Right atrium auricular region (tissue), 2 donors: ENCODE data around the gene ADAMTS2. TPM values are rescaled to one million over a fixed set of nuclear protein-coding genes. Genes with fewer than 3 reads are reported as not detected.
A peak's percentile ranks its signal among the peaks of the same experiment; 100 is the strongest.

Source experiments
- DNase-seq: peaks from one replicate; pipeline ENCODE4 v3.0.0-alpha.2; 2019; ENCODE audit warnings: low spot score
- H3K27ac ChIP-seq, 2 donors: fragments of 200-600 bp; sonication (generic); 1 replicate in 1 of 2; 2 replicates in 1 of 2; pipeline ENCODE4 v1.5.1; 2016 to 2019
- H3K27me3 ChIP-seq, 2 donors: fragments of 200-600 bp; sonication (generic); one replicate each; pipeline versions ENCODE4 v1.5.1 to v1.6.0; 2017 to 2019
- H3K36me3 ChIP-seq: fragments of 200-600 bp; sonication (generic); one replicate; pipeline ENCODE4 v1.5.1; 2016
- H3K4me1 ChIP-seq, 2 donors: fragments of 200-600 bp; sonication (generic); one replicate each; pipeline versions ENCODE4 v1.5.1 to v1.6.0; 2017 to 2019
- H3K4me3 ChIP-seq, 2 donors: fragments of 200-600 bp; sonication (generic); 1 replicate in 1 of 2; 2 replicates in 1 of 2; pipeline ENCODE4 v1.5.1; 2017 to 2019; ENCODE audit warnings: mild to moderate bottlenecking in 1 of 2, moderate library complexity in 1 of 2
- H3K9me3 ChIP-seq, 2 donors: fragments of 200-600 bp; sonication (generic); one replicate each; pipeline ENCODE4 v1.5.1; 2019
- total RNA-seq, 2 donors: library from RNA; depleted of rRNA; stranded (reverse); fragments of >200 nt; gene quantifications; one replicate each; pipeline ENCODE4 v1.1.0, GENCODE V29; 2016
- TF ChIP-seq, protein P1 (sequence below), 2 donors: fragments of 200-600 bp; sonication (generic); IDR thresholded peaks; one replicate each; pipeline ENCODE4 v1.5.1; 2019; ENCODE audit warnings: antibody characterized with exemption in 2 of 2

The ADAMTS2 gene
- 10 to 100 TPM; 13.6 to 13.7 TPM for total RNA-seq

DNA sequence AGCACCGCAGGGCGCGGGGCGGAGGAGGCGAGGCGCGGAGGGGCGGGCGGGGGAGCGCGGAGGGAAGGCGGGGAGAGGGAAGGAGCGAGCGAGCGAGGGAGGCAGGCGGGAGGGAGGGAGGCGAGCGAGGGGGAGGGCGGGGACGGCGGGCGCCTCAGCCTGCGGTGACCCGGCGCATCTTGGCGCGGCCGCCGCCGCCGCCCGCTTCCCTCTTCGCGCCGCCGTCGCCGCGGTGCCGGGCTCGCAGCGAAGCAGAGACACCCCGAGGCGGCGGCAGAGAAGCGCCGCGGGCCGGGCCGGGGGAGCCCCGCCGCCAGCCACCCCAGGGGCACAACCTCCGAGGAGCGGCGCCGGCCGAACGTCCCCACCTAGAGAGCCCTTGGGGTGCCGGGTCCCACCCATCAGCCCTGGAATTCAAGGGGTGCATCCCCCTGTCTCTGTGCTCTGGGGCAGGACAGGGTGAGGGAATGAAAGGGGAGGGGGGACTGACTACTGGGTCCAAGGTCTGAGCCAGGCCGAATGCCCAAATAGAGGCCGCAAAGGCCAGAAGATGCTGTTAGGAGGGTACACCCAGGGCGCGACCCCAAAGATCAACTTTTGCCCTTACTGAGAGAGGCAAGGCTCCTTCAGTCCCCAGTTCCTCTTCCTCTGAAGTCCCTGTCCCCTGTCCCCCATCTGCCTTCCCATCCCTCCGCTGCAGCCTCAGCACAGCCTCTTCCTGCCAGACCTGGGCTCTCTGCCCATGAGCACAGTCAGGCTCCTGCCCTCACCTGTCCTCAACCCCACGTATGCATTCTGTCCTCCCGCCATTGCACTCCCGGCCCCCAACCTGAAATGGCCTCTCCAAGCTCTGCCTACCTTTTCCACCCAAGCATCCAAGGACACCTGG, at the start of gene ADAMTS2:
ADAMTS2 (minus strand) TSS at position 29 of the 889 bp plus-strand sequence. CDS start 133 bp downstream, outside the sequence.
- Histone ChIP-seq H3K9me3 (no peaks in the 10 kb centered on the region), H3K27me3 (peaks cover 0 to 6% of the 10 kb centered on the region in 2 donors), H3K4me3 (peak within 1 kb of the TSS; percentile 58 to 67), H3K36me3 (no peaks in the 10 kb centered on the region), H3K27ac (peak within 1 kb of the TSS; percentile 55 to 71), H3K4me1 (peaks cover 0 to 27% of the 10 kb centered on the region in 2 donors)
- DNase-seq, result no peak
- TF ChIP-seq, protein P1, sequence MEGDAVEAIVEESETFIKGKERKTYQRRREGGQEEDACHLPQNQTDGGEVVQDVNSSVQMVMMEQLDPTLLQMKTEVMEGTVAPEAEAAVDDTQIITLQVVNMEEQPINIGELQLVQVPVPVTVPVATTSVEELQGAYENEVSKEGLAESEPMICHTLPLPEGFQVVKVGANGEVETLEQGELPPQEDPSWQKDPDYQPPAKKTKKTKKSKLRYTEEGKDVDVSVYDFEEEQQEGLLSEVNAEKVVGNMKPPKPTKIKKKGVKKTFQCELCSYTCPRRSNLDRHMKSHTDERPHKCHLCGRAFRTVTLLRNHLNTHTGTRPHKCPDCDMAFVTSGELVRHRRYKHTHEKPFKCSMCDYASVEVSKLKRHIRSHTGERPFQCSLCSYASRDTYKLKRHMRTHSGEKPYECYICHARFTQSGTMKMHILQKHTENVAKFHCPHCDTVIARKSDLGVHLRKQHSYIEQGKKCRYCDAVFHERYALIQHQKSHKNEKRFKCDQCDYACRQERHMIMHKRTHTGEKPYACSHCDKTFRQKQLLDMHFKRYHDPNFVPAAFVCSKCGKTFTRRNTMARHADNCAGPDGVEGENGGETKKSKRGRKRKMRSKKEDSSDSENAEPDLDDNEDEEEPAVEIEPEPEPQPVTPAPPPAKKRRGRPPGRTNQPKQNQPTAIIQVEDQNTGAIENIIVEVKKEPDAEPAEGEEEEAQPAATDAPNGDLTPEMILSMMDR (IDR thresholded peaks at IDR 0.05), result no peak

DNA sequence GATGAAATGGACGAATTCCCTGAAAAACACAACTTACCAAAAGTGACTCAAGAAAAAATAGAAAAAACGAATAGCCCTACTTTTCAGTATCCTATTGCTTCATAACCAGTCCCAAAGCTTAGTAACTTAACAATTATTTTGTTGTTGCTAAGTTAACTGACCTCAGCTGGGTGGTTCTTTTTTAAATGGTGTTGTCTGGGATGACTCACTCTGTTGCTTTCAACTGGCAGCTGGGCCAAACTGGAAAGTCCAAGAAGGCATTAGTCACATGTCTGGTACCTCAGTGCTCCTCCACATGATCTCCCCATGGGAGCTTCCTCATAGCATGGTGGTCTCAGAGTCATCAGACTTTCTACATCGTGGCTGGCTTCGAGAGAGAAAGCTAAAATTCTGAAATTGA, 47.8 kb upstream of the ADAMTS2 start:
- no peak overlapping the region for H3K27ac ChIP-seq
- no peaks in the 10 kb centered on the region for H3K27me3 ChIP-seq
- no peak overlapping the region for H3K4me3 ChIP-seq
- no peak for DNase-seq
- no peaks in the 10 kb centered on the region for H3K36me3 ChIP-seq
- H3K4me1 ChIP-seq, result no peaks in the 10 kb centered on the region
- TF ChIP-seq, protein P1 (IDR thresholded peaks at IDR 0.05), result no peak
- peaks cover 8 to 54% of the 10 kb centered on the region in 2 donors for H3K9me3 ChIP-seq

DNA sequence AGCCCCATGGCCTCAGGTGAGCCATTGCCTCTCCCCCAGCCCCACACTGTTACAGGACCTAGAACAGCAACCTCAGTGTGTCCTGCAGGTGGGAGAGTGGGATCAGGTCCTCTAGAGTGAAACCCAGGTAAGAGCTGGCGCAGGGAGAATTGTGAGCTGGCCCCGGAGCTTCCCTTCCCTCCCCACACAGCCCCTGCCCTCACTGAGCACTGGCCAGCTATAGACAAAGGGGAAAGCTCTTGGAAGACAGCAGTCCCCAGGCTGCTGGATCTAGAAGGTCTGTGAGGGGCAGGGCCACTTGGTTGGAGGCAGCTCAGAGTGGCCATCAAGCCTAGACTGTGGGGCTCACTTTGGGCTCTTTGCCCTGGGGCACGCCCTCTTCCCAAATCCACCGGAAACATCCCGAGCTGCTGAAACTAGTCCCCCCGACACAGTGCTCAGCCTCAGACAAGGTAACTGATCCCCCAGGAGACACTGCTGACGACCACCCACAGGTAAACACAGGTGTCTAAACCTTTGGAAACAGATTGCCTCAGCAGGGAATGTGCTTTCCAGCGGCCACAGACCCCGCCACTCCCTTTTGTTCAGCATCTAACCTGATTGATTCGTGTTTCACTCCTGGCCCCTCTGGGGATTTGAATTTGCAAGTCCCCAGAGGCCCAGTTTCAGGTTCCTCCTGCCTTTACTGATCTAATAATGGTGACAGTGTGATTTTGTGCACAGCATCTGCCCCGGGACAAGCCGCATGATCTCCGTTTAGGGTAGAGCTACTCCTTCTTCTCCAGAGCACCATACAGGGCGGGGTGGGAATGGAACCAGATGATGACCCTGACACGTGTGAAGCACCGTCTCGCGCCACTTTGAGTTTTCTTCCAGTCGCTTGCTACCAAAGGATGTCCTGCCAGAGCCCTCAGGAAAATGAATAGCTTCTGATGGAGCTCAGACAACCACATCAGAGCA, 42.2 kb upstream of the ADAMTS2 start:
- H3K9me3 ChIP-seq, result peaks cover 0 to 35% of the 10 kb centered on the region in 2 donors
- no peaks in the 10 kb centered on the region for H3K4me1 ChIP-seq
- no peak overlapping the region for H3K27ac ChIP-seq
- no peaks in the 10 kb centered on the region for H3K36me3 ChIP-seq
- DNase-seq, result peak; percentile 11
- peaks cover 0 to 4% of the 10 kb centered on the region in 2 donors for H3K27me3 ChIP-seq
- TF ChIP-seq, protein P1 (IDR thresholded peaks at IDR 0.05), result no peak
- H3K4me3 ChIP-seq, result no peak overlapping the region

DNA sequence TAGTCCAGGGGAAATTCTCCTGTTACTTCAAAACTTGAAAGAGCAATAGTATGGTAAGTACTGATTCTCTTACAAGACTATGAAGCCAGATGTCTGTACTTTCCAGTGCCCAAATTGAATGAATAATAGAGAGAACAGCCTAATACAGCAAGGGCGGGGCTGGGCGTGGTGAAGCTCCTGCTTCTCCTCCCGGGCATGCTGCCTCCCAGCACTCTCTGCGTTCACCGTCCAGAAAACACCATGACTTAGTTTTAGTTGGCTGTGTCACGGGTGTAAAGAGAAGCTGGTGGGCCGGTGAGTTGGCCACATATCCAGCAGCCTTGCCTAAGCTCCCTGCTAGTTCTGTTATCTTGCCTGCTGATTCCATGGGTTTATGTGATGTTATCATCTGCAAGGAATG, 40.7 kb upstream of the ADAMTS2 start:
- H3K36me3 ChIP-seq, result no peaks in the 10 kb centered on the region
- H3K9me3 ChIP-seq, result peaks cover 0 to 22% of the 10 kb centered on the region in 2 donors
- no peak for DNase-seq
- no peak overlapping the region for H3K27ac ChIP-seq
- H3K4me1 ChIP-seq, result no peaks in the 10 kb centered on the region
- TF ChIP-seq, protein P1 (IDR thresholded peaks at IDR 0.05), result no peak
- H3K4me3 ChIP-seq, result no peak overlapping the region
- peaks cover 0 to 4% of the 10 kb centered on the region in 2 donors for H3K27me3 ChIP-seq

DNA sequence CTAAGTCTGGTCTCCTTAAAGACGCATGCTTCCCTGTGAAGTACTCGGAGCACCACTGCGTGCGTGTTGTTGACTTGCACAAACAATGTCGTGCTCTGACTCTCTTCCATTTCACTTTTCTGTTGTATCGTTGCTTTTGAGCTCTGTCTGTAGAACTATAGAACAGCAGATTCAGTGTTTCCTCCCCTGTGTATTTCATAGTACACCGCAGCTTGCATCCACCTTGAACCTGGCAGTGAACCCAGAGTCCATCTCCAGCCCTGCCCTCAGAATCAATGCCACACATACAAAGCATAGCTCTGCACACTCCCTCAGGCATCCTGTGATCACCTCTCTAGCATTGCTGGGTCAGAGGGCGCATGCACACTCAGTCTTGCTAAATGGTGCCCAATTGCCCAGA, 37.2 kb upstream of the ADAMTS2 start:
- no peaks in the 10 kb centered on the region for H3K36me3 ChIP-seq
- H3K27ac ChIP-seq, result no peak overlapping the region
- TF ChIP-seq, protein P1 (IDR thresholded peaks at IDR 0.05), result no peak
- no peaks in the 10 kb centered on the region for H3K4me1 ChIP-seq
- no peak overlapping the region for H3K4me3 ChIP-seq
- H3K27me3 ChIP-seq, result no peaks in the 10 kb centered on the region
- H3K9me3 ChIP-seq, result no peaks in the 10 kb centered on the region
- DNase-seq, result no peak
